ENCODE results near the gene OR8H2.
"Not testable (repeated sequence)": the region's sequence is repeated elsewhere in the genome, so short reads cannot be mapped to it uniquely, and the experiment has no call there.

The OR8H2 gene

GRCh38 chr11:56140151-56140661 is 36.7 kb downstream of the OR8H2 start, which contains the start of gene OR8J3:
OR8J3 (minus strand) TSS chr11:56140201; CDS start chr11:56137718, 2,483 bp downstream.
- TF ChIP-seq CTCF (IDR thresholded peaks at IDR 0.05; ENCODE audit: insufficient read depth, missing control alignments), result no peak
- FAIRE-seq (no peak), DNase-seq (ENCODE audit: insufficient read length, low spot score) (no peak)

- DNase-seq (ENCODE audit: insufficient read length, low spot score); FAIRE-seq: not testable (repeated sequence)
Observed at GRCh38 chr11:56143681-56144080, 40.2 kb downstream of the OR8H2 start.

GRCh38 chr11:56151376-56151775 is 47.9 kb downstream of the OR8H2 start:
- FAIRE-seq (no peak), DNase-seq (ENCODE audit: insufficient read length, low spot score) (no peak)
- TF ChIP-seq CTCF (IDR thresholded peaks at IDR 0.05; ENCODE audit: insufficient read depth, missing control alignments), result no peak

GRCh38 chr11:56152333-56152732 is 48.8 kb downstream of the OR8H2 start:
- DNase-seq (ENCODE audit: insufficient read length, low spot score) (no peak), FAIRE-seq (no peak)
- no peak for TF ChIP-seq CTCF (IDR thresholded peaks at IDR 0.05; ENCODE audit: insufficient read depth, missing control alignments)

Data from D721Med (cell line).